GM23338 (cell line): ENCODE results near the gene SLC25A3. TPM values are rescaled to one million over a fixed set of nuclear protein-coding genes. Genes with fewer than 3 reads are reported as not detected.

Source experiments
- ATAC-seq: fragments of 200-7000 bp; cut with Tn5 transposase; 3 replicates; pipeline ENCODE4 v1.9.1; 2020
- DNase-seq: peaks from one replicate; pipeline ENCODE4 v3.0.0-alpha.2; 2015; ENCODE audit warnings: low spot score
- H2AFZ ChIP-seq: fragments of 200-600 bp; sonication (generic); 2 replicates; pipeline ENCODE4 v1.8.0; 2016; ENCODE audit warnings: antibody characterized with exemption, mild to moderate bottlenecking, moderate library complexity
- H3F3A ChIP-seq: fragments of 200-600 bp; sonication (generic); replicated peaks from 2 replicates; pipeline ENCODE4 v1.8.0; 2017; ENCODE audit warnings: antibody characterized with exemption, mixed run types, low read depth
- H3K27ac ChIP-seq: fragments of 200-600 bp; sonication (generic); 2 replicates; pipeline ENCODE4 v1.6.1; 2016; ENCODE audit warnings: low read depth
- H3K27me3 ChIP-seq: fragments of 200-600 bp; sonication (generic); 2 replicates; pipeline ENCODE4 v1.8.0; 2016; ENCODE audit warnings: mild to moderate bottlenecking, mixed run types, moderate library complexity; ENCODE audit not compliant: insufficient read depth
- H3K36me3 ChIP-seq: fragments of 200-600 bp; sonication (generic); 2 replicates; pipeline ENCODE4 v1.8.0; 2016; ENCODE audit warnings: mild to moderate bottlenecking; ENCODE audit not compliant: insufficient read depth
- H3K4me1 ChIP-seq: fragments of 200-600 bp; sonication (generic); 2 replicates; pipeline ENCODE4 v1.8.0; 2016; ENCODE audit warnings: mild to moderate bottlenecking, moderate library complexity; ENCODE audit not compliant: insufficient read depth
- H3K4me2 ChIP-seq: fragments of 200-600 bp; sonication (generic); 2 replicates; pipeline ENCODE4 v1.7.1; 2017; ENCODE audit warnings: mixed run types
- H3K4me3 ChIP-seq: fragments of 200-600 bp; sonication (generic); 2 replicates; pipeline ENCODE4 v1.6.1; 2016; ENCODE audit warnings: mixed run types
- H3K79me2 ChIP-seq: fragments of 200-600 bp; sonication (generic); replicated peaks from 2 replicates; pipeline ENCODE4 v1.8.0; 2017; ENCODE audit warnings: mild to moderate bottlenecking; ENCODE audit not compliant: insufficient read depth
- H3K9me2 ChIP-seq: fragments of 200-600 bp; sonication (generic); 2 replicates; pipeline ENCODE4 v1.8.0; 2017; ENCODE audit not compliant: insufficient read depth
- H4K20me1 ChIP-seq: fragments of 200-600 bp; sonication (generic); replicated peaks from 2 replicates; pipeline ENCODE4 v1.8.0; 2017; ENCODE audit warnings: mild to moderate bottlenecking; ENCODE audit not compliant: insufficient read depth
- H3K27ac Mint-ChIP-seq: 2 replicates; pipeline ENCODE4 v1.8.0; 2020; ENCODE audit warnings: inconsistent platforms, mild to moderate bottlenecking, moderate library complexity, mixed read lengths
- H3K27me3 Mint-ChIP-seq: 3 replicates; pipeline ENCODE4 v1.8.0; 2022; ENCODE audit warnings: low read depth, mild to moderate bottlenecking, moderate library complexity, mixed read lengths, inconsistent platforms; ENCODE audit not compliant: insufficient read depth, poor library complexity
- H3K36me3 Mint-ChIP-seq: 3 replicates; pipeline ENCODE4 v1.8.0; 2021; ENCODE audit warnings: low read depth, mild to moderate bottlenecking, inconsistent platforms, moderate library complexity, mixed read lengths
- H3K4me1 Mint-ChIP-seq: 3 replicates; pipeline ENCODE4 v1.8.0; 2020; ENCODE audit warnings: mild to moderate bottlenecking, inconsistent platforms, mixed read lengths
- H3K4me3 Mint-ChIP-seq: 3 replicates; pipeline ENCODE4 v1.8.0; 2021; ENCODE audit warnings: moderate library complexity, mild to moderate bottlenecking, inconsistent platforms, mixed read lengths
- H3K9me3 Mint-ChIP-seq: 3 replicates; pipeline ENCODE4 v1.8.0; 2020; ENCODE audit warnings: moderate library complexity, mild to moderate bottlenecking, inconsistent platforms, mixed read lengths
- CREB1 ChIP-seq: fragments of 250-450 bp; sonication (Bioruptor Pico); IDR thresholded peaks from 2 replicates; pipeline ENCODE4 v1.5.0; 2020; ENCODE audit warnings: low read depth, mild to moderate bottlenecking, moderate library complexity
- CTCF ChIP-seq, 2 experiments: fragments of 200-600 bp in 1 of 2; sonication (generic) in 1 of 2; conservative IDR thresholded peaks; 2 replicates each; pipeline versions ENCODE4 v1.5.1 to v1.6.1; 2016 to 2017; ENCODE audit warnings: antibody characterized with exemption in 2 of 2, low read depth in 2 of 2, mild to moderate bottlenecking in 2 of 2, moderate library complexity in 1 of 2
- ETS1 ChIP-seq: IDR thresholded peaks from 2 replicates; pipeline ENCODE4 v1.6.1; 2016; ENCODE audit warnings: antibody characterized with exemption
- EZH2 ChIP-seq: fragments of 200-600 bp; sonication (generic); IDR thresholded peaks from one replicate; pipeline ENCODE4 v1.8.0; 2017; ENCODE audit warnings: antibody characterized with exemption, mild to moderate bottlenecking, low read depth; ENCODE audit not compliant: unreplicated experiment
- EZH2phosphoT487 ChIP-seq: fragments of 200-600 bp; sonication (generic); IDR thresholded peaks from one replicate; pipeline ENCODE4 v1.8.1; 2018; ENCODE audit warnings: antibody characterized with exemption; ENCODE audit not compliant: unreplicated experiment
- JUNB ChIP-seq: IDR thresholded peaks from one replicate; pipeline ENCODE4 v1.6.1; 2016; ENCODE audit warnings: antibody characterized with exemption; ENCODE audit not compliant: unreplicated experiment
- NANOG ChIP-seq: IDR thresholded peaks from 2 replicates; pipeline ENCODE4 v1.6.1; 2016; ENCODE audit warnings: antibody characterized with exemption, borderline replicate concordance
- POLR2AphosphoS5 ChIP-seq: IDR thresholded peaks from 2 replicates; pipeline ENCODE4 v1.6.1; 2016; ENCODE audit warnings: antibody characterized with exemption, low read depth
- REST ChIP-seq: IDR thresholded peaks from one replicate; pipeline ENCODE4 v1.6.1; 2018; ENCODE audit warnings: antibody characterized with exemption; ENCODE audit not compliant: unreplicated experiment
- STAT1 ChIP-seq: IDR thresholded peaks from one replicate; pipeline ENCODE4 v1.6.1; 2016; ENCODE audit warnings: antibody characterized with exemption; ENCODE audit not compliant: unreplicated experiment
- ZNF114 ChIP-seq: fragments of 250-450 bp; sonication (Bioruptor Pico); IDR thresholded peaks from 2 replicates; pipeline ENCODE4 v1.5.0; 2020; ENCODE audit warnings: mild to moderate bottlenecking, moderate library complexity
- ZNF331 ChIP-seq: fragments of 250-450 bp; sonication (Bioruptor Pico); IDR thresholded peaks from 2 replicates; pipeline ENCODE4 v1.5.0; 2020; ENCODE audit warnings: low read depth, mild to moderate bottlenecking, moderate library complexity
- ZNF462 ChIP-seq: fragments of 250-450 bp; sonication (Bioruptor Pico); IDR thresholded peaks from 2 replicates; pipeline ENCODE4 v1.5.0; 2020; ENCODE audit warnings: mild to moderate bottlenecking, moderate library complexity
- polyA plus RNA-seq: library from polyadenylated mRNA; unstranded; fragments of >200 nt; fragmentation: Nextera tagmentation; extraction: Ambion mirVana; gene quantifications from 2 replicates; pipeline ENCODE4 v1.2.1, GENCODE V29; 2016
- total RNA-seq: library from RNA; depleted of rRNA; stranded (reverse); fragments of >200 nt; shearing (Covaris generic); gene quantifications from 2 replicates; pipeline ENCODE4 v1.2.3, GENCODE V29; 2014

The SLC25A3 gene
- total and polyA plus RNA-seq, 2 experiments from 2014 or later = 676 to 703 TPM

- H3K4me2 ChIP-seq = no peak overlapping the region
- no peaks in the 10 kb centered on the region for H4K20me1 ChIP-seq
- H3K27ac Mint-ChIP-seq = no peak overlapping the region
- no peak overlapping the region for H2AFZ ChIP-seq
- H3K36me3 Mint-ChIP-seq = peaks cover 5% of the 10 kb centered on the region; the same call in 2 of the 3 replicates
- peaks cover 4% of the 10 kb centered on the region; the same call in 1 of the 2 replicates for H3K79me2 ChIP-seq
- peaks cover 2% of the 10 kb centered on the region for H3K27me3 Mint-ChIP-seq
- no peak overlapping the region for H3K4me3 Mint-ChIP-seq
- H3F3A ChIP-seq = no peaks in the 10 kb centered on the region
- ATAC-seq (no peak), DNase-seq (peak; percentile 32)
- TF ChIP-seq CREB1 (CRISPR knock-in tag) (no peak), ZNF462 (no peak), CTCF (conservative IDR thresholded peaks at IDR 0.05; ENCODE audit: low read depth in 2 of 2) (no peak), ZNF331 (no peak), ZNF114 (CRISPR knock-in tag) (no peak), EZH2phosphoT487 (no peak), ETS1 (no peak), JUNB (no peak), STAT1 (no peak), EZH2 (no peak), REST (no peak), NANOG (no peak), POLR2AphosphoS5 (no peak)
- H3K4me1 ChIP-seq = no peaks in the 10 kb centered on the region
- H3K27ac ChIP-seq = no peak overlapping the region
- no peaks in the 10 kb centered on the region for H3K4me1 Mint-ChIP-seq
- no peaks in the 10 kb centered on the region for H3K9me2 ChIP-seq
- no peaks in the 10 kb centered on the region for H3K36me3 ChIP-seq
- H3K9me3 Mint-ChIP-seq = no peaks in the 10 kb centered on the region
- no peaks in the 10 kb centered on the region for H3K27me3 ChIP-seq
- no peak overlapping the region for H3K4me3 ChIP-seq
Measured at GRCh38 chr12:98635657-98636323, 42.3 kb downstream of the SLC25A3 start.
